Measurements from ENCODE around the gene KRTAP1-1.

DNA sequence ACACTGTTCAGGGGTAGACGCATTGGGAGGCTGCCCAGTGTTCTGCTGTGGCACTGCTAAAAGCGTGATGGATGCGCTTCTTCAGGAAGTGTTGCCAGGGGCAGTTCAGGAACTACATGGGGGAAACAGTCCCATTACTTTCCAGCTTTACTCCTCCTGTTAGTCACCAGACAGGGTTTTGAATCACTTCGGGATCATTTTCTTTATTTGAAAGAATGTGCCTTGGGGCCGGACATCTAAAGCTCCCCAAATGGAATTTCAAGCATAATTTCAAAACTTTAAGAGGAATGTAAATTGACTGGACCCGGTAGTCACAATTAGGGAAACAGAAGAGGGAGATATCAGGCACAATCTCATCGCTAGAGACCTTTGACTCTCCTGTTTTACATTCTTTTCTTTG is 7.2 kb upstream of the KRTAP1-1 start:
- TF ChIP-seq POLR2A (IDR thresholded peaks at IDR 0.05) (no peak), POLR2AphosphoS5 (IDR thresholded peaks at IDR 0.05) (no peak), EP300 (IDR thresholded peaks at IDR 0.05) (no peak)
- TF ChIP-seq, protein P1, sequence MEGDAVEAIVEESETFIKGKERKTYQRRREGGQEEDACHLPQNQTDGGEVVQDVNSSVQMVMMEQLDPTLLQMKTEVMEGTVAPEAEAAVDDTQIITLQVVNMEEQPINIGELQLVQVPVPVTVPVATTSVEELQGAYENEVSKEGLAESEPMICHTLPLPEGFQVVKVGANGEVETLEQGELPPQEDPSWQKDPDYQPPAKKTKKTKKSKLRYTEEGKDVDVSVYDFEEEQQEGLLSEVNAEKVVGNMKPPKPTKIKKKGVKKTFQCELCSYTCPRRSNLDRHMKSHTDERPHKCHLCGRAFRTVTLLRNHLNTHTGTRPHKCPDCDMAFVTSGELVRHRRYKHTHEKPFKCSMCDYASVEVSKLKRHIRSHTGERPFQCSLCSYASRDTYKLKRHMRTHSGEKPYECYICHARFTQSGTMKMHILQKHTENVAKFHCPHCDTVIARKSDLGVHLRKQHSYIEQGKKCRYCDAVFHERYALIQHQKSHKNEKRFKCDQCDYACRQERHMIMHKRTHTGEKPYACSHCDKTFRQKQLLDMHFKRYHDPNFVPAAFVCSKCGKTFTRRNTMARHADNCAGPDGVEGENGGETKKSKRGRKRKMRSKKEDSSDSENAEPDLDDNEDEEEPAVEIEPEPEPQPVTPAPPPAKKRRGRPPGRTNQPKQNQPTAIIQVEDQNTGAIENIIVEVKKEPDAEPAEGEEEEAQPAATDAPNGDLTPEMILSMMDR (IDR thresholded peaks at IDR 0.05) = no peak
